ENCODE measurements around the gene CEACAM6.
"Not testable (repeated sequence)": the region's sequence is repeated elsewhere in the genome, so short reads cannot be mapped to it uniquely, and the experiment has no call there.

Gene CEACAM6

DNA sequence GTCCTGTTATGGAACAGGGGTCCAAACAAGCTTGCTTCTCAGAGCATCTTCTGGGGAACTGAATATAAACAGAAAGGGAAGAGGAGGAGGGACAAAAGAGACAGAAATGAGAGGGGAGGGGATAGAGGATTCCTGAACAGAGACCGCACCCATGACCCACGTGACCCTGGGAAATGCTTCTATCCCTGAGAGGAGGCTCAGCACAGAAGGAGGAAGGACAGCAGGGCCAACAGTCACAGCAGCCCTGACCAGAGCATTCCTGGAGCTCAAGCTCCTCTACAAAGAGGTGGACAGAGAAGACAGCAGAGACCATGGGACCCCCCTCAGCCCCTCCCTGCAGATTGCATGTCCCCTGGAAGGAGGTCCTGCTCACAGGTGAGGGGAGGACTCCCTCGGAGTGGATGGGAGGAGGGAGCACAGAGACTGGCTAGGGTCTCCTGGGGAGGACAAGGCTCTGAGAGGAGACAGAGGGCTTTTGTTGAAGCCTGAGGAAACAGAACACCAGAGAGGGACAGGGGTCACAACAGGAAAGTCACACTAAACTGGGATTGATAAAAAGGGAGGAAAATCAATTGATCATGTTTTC lies at the start of gene CEACAM6:
TSS of gene CEACAM6 (plus strand) at position 203 of the 586 bp plus-strand sequence. CDS start at position 312, 109 bp downstream.
- DNase-seq = no peak

DNA sequence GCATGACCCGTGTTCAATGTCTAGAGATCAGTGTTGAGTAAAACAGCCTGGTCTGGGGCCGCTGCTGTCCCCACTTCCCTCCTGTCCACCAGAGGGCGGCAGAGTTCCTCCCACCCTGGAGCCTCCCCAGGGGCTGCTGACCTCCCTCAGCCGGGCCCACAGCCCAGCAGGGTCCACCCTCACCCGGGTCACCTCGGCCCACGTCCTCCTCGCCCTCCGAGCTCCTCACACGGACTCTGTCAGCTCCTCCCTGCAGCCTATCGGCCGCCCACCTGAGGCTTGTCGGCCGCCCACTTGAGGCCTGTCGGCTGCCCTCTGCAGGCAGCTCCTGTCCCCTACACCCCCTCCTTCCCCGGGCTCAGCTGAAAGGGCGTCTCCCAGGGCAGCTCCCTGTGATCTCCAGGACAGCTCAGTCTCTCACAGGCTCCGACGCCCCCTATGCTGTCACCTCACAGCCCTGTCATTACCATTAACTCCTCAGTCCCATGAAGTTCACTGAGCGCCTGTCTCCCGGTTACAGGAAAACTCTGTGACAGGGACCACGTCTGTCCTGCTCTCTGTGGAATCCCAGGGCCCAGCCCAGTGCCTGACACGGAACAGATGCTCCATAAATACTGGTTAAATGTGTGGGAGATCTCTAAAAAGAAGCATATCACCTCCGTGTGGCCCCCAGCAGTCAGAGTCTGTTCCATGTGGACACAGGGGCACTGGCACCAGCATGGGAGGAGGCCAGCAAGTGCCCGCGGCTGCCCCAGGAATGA lies 48.4 kb upstream of the CEACAM6 start:
- peak; percentile 67 to 76 for DNase-seq

DNA sequence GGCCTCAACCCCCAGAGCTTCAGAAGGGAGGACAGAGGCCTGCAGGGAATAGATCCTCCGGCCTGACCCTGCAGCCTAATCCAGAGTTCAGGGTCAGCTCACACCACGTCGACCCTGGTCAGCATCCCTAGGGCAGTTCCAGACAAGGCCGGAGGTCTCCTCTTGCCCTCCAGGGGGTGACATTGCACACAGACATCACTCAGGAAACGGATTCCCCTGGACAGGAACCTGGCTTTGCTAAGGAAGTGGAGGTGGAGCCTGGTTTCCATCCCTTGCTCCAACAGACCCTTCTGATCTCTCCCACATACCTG lies 47.9 kb upstream of the CEACAM6 start:
- no peak for DNase-seq

DNA sequence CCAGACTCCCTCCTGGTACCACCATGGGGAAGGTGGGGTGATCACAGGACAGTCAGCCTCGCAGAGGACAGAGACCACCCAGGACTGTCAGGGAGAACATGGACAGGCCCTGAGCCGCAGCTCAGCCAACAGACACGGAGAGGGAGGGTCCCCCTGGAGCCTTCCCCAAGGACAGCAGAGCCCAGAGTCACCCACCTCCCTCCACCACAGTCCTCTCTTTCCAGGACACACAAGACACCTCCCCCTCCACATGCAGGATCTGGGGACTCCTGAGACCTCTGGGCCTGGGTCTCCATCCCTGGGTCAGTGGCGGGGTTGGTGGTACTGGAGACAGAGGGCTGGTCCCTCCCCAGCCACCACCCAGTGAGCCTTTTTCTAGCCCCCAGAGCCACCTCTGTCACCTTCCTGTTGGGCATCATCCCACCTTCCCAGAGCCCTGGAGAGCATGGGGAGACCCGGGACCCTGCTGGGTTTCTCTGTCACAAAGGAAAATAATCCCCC lies 47.4 kb upstream of the CEACAM6 start:
- DNase-seq = no peak

DNA sequence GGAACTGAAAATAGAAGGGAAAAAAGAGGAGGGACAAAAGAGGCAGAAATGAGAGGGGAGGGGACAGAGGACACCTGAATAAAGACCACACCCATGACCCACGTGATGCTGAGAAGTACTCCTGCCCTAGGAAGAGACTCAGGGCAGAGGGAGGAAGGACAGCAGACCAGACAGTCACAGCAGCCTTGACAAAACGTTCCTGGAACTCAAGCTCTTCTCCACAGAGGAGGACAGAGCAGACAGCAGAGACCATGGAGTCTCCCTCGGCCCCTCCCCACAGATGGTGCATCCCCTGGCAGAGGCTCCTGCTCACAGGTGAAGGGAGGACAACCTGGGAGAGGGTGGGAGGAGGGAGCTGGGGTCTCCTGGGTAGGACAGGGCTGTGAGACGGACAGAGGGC lies 46.8 kb upstream of the CEACAM6 start, which contains the start of gene CEACAM5:
TSS of gene CEACAM5 (plus strand) at position 146 of the 400 bp plus-strand sequence. CDS start at position 252, 106 bp downstream.
- DNase-seq = no peak

DNA sequence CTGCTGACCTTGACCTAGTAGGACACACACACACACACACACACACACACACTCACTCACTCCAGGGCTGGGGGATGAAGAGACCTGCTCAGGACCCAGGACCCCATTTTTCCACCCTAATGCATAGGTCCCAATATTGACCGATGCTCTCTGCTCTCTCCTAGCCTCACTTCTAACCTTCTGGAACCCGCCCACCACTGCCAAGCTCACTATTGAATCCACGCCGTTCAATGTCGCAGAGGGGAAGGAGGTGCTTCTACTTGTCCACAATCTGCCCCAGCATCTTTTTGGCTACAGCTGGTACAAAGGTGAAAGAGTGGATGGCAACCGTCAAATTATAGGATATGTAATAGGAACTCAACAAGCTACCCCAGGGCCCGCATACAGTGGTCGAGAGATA lies 45.8 kb upstream of the CEACAM6 start:
- not testable (repeated sequence) for DNase-seq

DNA sequence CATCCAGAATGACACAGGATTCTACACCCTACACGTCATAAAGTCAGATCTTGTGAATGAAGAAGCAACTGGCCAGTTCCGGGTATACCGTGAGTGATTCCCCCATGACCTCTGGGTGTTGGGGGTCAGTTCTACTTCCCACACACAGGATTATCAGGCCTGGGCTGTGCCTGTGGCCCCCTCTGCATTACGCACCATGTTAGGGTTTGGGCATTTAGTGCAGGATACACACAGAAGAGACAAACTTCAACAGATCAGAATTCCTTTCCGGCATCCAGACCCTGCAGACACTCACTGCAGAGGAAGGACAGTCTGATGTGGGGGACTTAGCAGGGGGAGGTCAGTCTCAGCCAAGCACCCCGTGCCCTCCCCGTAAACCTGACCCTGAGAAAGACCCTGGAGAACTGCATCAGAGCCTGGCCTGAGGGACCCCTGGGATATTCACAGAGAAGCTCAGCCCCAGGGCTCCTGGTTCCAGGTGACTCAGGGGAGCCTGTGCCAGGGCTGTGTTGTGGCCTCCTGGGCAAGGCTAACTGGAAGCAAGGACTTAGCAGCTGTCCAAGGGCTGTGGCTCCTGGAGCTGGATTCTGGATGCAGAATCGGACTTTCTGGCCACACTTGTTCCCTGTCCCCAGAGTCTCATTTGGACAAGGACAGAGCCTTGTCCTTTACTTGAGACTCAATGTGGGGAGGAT lies 45.2 kb upstream of the CEACAM6 start:
- DNase-seq = no peak

DNA sequence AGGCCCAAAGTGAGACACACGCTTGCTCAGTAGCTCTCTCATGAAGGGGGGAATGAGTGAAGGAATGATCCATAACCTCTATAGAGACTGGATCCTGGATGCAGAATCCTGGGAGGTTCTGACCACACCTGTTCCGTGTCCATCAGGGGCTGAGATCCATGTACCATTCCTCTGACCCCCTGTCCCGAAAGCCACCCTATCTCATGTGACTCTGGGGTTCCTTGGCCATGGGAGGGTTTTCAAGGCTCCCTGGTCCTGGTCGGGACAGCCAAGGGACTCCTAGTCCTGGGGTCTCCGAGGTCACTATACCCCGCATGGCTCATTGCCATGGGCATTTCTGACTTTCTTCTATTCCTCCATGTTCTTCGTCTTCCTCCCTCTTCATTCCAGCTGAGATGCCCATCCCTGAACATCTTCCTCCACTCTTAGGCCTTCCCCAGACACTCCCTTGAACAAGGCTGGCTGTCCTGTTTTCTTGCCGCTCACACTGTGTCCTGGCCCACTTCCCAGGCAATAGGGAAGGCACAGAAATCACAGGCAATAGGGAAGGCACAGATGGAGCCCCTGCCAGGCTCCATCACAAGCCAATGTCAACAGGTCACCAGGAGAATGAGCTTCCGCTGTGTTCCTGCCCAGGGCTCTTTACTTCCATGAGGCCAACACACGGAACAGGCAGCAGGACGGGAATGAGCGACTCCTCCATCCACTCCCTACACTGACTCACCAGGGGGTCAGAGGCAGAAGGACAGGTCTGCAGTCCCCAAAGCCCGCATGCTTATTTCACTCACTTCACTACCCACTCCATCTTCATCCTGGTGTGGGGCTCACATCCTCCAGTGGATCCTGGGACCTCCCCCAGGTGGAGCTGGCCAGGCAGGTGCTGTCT lies 43.7 kb upstream of the CEACAM6 start:
- no peak for DNase-seq

DNA sequence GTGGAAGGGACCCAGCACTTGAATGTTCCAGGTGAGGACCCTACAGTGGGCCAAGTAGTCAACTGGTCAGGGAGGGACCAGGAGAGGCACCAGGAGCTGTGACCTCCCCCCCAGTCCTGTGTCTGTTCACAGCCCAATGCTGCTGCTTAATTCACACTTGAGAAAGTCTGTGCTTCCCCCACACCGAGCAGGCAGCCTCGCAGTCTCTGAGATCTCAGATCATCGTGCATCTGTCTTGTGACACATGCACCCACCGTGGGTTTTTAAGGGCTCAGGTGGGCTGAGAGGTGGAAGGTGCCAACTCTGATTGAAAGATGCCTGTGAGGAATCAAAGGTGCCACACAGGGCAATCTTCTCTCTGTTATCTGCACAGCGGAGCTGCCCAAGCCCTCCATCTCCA lies 40.7 kb upstream of the CEACAM6 start:
- no peak for DNase-seq

DNA sequence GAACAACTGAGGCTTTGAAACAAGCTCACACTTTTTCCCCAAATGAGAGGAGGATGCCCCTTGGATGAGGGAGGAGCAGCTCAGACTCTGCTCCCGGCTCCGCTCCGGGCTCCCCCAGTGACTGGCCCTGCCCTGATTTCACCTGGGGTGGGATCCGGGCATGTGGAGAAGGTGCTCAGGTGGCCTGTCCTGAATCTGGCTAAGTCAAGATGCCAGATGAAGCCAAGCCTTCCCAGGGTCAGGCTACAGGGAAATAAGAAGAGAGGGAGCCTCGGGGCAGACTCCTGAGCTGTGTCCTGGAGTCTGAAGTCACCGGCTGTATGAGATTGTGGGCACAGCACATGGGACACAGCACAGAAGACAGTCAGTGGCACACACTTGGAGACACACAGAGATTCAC lies 36.6 kb upstream of the CEACAM6 start:
- DNase-seq = no peak

DNA sequence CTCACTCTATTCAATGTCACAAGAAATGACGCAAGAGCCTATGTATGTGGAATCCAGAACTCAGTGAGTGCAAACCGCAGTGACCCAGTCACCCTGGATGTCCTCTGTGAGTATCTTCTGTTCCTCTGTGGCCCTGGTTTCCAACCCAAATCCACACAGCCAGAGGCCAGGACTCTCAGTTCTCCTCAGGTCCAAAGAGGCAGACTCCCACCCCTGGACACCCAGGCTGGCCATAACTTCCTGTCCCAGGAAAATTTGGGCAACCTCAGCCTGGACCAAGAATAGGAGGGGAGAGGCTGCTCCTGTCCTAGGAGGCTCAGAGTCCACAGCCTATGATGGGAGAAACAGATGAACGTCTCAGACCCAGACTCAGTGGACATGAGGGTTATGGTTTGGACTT lies 35.2 kb upstream of the CEACAM6 start:
- DNase-seq = no peak

DNA sequence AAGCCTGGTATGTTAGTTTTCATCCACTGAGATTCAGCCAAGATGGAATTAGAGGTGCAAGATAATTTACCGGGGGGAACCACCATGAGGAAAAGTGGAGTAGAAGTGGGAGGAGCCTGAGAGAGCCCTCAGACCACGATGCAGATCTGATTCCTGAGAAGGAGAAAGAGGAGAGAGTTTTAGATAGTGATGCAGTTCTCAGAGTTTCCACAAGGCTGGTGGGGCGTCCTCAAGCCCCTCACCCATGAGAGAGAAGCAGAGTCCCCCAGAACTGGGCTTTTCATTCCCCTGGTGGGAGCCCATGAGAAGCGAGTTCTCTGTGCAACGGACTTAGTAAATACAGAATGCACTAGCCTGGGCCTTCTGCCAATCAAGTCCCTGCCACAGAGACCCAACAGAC lies 28.8 kb upstream of the CEACAM6 start:
- no peak for DNase-seq

DNA sequence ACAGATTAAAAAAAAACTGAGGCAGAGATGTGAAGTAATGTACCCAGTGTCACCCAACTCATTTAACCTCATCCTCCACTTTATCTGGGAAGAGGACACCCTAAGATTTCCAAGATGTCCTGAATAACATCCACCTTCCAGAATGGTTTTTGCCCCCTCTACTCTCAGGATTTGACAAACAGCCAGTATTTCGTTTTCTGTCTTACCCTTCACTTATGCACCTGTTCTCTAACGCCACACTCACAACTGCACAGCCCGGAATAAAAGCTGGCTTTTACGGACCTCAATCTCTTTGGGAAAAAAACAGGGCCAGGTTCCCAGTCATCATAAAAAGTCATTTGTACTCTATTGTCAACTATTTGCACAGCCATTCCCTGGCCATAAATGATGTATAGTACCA lies 21.2 kb upstream of the CEACAM6 start:
- no peak for DNase-seq

DNA sequence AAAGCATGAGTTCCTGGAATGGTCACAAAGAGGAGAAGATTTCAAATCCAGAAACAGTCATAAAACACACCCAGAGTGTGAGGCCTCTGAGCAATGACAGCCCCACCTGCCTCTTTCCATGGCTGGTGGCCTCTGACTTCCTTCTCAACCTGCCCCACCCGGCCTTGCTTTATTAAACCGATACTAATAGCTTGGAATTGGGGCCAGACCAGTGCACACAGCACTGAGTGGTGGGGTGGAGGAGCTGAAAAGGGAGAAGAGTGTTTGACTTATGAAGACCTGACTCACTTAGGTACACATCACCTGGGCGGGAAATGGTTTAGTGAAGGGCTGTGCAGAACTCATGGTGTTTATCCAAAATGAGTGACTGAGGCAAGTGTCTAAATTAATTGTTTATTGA lies 20.7 kb upstream of the CEACAM6 start:
- no peak for DNase-seq

DNA sequence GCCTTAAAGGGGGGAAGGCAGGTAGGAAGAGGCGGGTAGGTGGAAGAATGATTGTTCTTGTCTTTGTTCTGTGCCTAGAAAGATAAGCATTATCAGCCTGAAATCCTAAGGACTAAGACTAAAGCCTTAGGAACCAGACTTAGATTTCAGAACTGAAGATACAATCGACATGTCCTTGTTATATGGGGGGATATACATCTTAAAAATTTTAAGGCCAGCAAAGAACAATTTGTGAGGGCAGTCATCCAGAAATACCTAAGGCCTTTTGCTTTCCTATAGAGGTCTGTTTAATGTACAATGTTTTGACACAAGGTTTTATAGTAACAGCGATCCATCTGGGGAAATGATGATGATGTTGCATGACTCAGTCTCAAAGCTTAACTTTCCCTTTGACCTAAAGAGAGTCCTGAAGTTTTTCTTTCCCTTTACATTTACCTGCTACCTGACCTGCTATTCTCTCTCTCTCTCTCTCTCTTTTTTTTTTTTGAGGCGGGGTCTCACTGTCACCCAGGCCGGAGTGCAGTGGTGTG lies 20.2 kb upstream of the CEACAM6 start:
- no peak for DNase-seq

DNA sequence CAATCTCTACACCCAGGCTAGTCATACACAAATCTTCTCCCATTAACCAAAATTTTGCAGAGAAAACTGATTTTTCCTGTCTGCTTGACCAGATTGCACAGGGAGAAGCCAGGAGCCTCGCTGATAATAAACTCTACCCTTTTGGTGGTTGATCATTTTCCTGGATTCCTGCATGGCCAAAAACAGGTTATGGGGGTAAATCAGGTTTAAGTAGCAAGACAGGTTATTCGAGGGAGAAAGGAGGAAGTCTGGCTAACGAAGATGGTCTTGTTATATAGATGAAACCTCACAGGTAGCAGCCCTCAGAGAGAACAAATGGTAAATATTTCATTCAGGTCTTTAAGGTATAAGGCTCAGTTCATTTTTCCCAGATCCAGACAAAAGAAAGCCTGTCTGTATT lies 16.0 kb upstream of the CEACAM6 start:
- DNase-seq = no peak

DNA sequence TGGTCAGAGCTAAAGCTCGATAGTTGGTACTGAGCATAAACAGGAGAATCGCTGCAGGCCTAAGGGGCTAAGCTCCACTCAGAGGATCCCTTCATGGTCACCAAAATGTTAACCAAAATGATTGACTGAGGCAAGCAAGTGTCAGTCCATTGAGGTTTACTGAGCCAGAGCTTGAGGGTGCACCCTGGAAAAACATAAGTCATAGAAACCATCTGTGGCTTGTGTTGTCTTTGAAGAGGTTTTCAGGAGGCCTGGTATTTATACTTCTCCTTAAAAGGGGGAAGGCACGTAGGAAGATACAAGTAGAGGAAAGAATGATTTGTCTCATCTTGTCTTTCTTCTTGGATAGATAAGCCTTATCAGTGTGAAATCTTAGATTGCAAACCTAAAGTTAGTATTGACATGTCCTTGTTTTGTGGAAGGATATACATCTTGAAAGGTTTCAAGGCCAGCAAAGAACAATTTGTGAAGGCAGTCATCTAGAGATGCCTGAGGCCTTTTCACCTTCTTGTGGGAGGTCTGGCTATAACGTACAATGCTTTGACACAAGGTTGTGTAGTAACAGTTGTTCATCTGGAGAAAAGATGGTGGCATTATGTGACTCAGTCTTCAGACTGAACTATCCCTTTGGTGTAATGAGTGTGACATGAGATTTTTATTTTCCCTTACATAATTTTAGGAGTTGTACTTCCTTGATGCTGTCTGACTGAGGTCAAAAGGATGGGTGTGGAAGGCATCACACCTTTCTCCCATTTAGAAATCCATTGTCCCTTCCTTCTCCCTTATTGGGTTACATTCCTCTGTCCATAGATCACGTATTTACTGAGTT lies 14.7 kb upstream of the CEACAM6 start:
- no peak for DNase-seq

DNA sequence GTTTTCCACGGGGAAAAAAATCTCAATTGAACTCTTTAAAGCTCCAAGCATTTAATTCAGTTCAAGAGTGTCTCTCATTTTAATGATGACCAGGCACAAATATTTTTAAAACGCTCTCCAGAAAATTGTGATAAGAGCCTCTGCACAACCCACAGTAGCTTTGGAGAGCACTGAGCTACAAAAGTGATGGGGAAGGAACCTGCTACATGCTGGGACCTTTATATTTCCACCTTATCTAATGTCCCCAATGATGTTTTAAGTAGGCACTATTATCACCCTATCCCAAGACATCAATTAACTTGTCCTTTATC lies 14.1 kb upstream of the CEACAM6 start:
- no peak for DNase-seq

DNA sequence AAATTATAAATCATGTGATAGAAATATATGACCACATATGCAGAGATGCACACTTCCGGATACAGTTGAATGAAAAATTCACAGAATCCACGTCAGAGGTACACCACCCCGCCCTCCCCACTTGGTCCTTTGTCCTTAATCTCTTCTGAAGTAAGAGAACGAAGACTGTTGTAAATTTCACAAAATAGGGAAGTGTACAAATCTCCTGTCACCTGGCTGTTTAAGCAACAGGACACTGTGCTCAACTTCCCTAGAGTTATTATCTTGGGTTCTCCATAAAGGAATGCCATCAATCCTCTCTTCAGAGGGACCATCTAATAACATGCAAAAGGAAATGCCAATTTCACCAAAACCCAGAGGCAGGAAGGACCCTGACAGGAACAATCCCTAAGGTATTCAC lies 10.5 kb upstream of the CEACAM6 start:
- DNase-seq = no peak

DNA sequence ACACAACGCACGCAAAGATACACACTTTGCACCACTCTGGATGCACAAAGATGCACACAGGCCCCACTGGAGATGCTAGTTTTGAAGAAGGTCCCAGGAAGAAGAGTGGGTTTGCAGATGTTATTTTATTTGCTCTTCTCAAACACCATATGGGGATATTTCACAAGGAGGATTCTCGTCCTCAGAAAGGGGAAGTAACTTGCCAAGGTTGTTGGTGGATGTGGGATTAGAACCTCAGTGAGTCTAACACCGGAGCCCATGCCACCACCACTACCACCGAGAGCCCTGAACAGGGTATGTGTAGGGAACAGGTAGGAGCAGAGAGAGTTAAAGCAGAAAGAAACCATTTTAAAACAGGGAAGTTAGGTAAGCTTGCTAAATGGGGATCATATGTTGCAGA lies 9.6 kb upstream of the CEACAM6 start:
- DNase-seq = peak; percentile 42 to 52

DNA sequence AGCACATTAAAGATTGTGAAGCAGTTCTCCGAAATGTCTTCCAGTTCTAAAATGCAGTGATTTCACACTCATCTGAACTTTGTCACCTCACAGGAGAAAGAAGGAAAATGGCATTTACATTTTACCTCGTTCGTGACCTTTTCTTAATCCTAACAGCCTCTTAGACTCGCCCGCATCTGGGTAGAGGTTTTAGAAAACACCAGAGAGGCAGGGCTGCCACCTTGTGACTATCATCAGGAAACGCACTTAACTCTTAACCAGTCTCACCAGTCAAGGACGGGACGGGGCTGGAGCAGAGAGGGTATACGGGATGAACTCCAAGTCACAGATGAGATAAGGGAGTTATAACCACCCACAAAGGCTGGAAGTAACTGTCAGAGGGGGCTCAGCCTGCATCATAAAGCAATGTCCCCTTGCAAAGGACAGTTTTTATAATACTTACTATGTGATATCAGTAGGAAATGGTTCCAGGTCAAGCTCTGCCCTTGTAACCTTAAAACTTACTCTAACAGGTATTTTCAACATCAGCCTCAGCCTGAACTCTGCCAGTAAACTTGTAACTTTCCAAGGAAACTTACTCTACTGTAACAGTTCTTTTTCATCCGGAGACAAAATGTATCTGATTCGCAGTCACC lies 8.6 kb upstream of the CEACAM6 start:
- DNase-seq = peak; percentile 76 to 87

DNA sequence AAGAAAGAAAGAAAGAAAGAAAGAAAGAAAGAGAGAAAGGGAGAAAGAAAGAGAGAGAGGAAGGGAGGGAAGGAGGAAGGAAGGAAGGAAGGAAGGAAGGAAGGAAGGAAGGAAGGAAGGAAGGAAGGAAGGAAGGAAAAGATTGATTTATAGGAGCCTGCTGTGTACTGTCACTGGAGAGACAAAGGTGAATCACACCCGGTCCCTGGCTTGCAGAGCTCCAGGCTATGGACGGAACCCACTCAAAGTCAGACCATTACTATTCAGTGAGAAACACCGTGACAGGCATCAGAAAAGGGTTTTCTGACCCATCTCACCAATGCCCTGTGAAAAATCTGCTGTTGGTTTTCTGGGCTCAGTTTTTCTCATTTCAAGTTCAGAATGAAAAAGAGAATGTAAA lies 7.3 kb upstream of the CEACAM6 start:
- no peak for DNase-seq
